SK-N-SH (cell line): ENCODE results near the gene ASIC4.

Experiments used
- EP300 ChIP-seq, 2 experiments: IDR thresholded peaks; 2 replicates each; pipeline versions ENCODE4 v1.4.0 to v1.6.1; 2012; ENCODE audit warnings: borderline replicate concordance in 1 of 2, low read depth in 1 of 2, low read length in 1 of 2
- JUND ChIP-seq: IDR thresholded peaks from 2 replicates; pipeline ENCODE4 v1.4.0; 2012
- MEF2A ChIP-seq: IDR thresholded peaks from 2 replicates; pipeline ENCODE4 v1.4.0; 2012; ENCODE audit warnings: low read depth, borderline replicate concordance
- MXI1 ChIP-seq: IDR thresholded peaks from 2 replicates; pipeline ENCODE4 v1.6.1; 2012; ENCODE audit warnings: mild to moderate bottlenecking, low read depth, low read length, improper control_type of control experiment
- POLR2AphosphoS5 ChIP-seq: IDR thresholded peaks from 2 replicates; pipeline ENCODE4 v1.6.1; 2012; ENCODE audit warnings: low read depth, low read length
- REST ChIP-seq: IDR thresholded peaks from 2 replicates; pipeline ENCODE4 v1.6.1; 2012; ENCODE audit warnings: mild to moderate bottlenecking, low read depth, low read length, moderate library complexity
- SIN3A ChIP-seq: IDR thresholded peaks from 2 replicates; pipeline ENCODE4 v1.6.1; 2012; ENCODE audit warnings: low read depth, mild to moderate bottlenecking, low read length, moderate library complexity, borderline replicate concordance
- TAF1 ChIP-seq: IDR thresholded peaks from 2 replicates; pipeline ENCODE4 v1.6.1; 2012; ENCODE audit warnings: low read depth, mild to moderate bottlenecking, low read length, moderate library complexity, borderline replicate concordance
- TEAD4 ChIP-seq: IDR thresholded peaks from 2 replicates; pipeline ENCODE4 v1.4.0; 2012; ENCODE audit warnings: mild to moderate bottlenecking, borderline replicate concordance; ENCODE audit not compliant: insufficient read depth
- USF2 ChIP-seq: fragments of 150-350 bp; IDR thresholded peaks from 2 replicates; pipeline ENCODE4 v1.6.1; 2017; ENCODE audit warnings: antibody characterized with exemption, low read length, low read depth, borderline replicate concordance
- TF ChIP-seq, protein P1 (sequence below): fragments of 200-600 bp; sonication (generic); IDR thresholded peaks from 2 replicates; pipeline ENCODE4 v1.6.1; 2017; ENCODE audit warnings: antibody characterized with exemption, mild to moderate bottlenecking, moderate library complexity
- TF ChIP-seq, protein P2 (sequence below): fragments of 150-350 bp; IDR thresholded peaks from 2 replicates; pipeline ENCODE4 v1.6.1; 2016; ENCODE audit warnings: mild to moderate bottlenecking, low read depth, low read length

DNA sequence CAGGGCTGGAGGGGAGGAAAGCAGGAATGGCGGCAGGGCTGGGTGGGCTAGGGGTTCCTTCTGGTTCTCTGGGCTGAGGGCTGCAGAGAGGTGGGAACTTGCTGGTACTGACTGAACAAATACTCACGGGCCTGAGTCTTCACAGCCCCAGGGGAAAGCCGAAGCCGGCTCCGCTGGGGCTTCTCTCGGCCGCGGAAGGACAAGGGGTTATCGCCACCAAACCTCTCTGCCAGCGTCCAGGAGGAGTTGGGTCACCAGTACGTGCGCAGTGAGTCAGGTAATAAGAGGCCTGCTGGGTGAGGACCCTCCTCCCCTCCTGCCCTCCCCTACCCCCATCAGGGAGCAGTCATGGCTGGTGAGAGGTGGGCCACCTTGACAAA, 29.1 kb upstream of the ASIC4 start:
- TF ChIP-seq, protein P1, sequence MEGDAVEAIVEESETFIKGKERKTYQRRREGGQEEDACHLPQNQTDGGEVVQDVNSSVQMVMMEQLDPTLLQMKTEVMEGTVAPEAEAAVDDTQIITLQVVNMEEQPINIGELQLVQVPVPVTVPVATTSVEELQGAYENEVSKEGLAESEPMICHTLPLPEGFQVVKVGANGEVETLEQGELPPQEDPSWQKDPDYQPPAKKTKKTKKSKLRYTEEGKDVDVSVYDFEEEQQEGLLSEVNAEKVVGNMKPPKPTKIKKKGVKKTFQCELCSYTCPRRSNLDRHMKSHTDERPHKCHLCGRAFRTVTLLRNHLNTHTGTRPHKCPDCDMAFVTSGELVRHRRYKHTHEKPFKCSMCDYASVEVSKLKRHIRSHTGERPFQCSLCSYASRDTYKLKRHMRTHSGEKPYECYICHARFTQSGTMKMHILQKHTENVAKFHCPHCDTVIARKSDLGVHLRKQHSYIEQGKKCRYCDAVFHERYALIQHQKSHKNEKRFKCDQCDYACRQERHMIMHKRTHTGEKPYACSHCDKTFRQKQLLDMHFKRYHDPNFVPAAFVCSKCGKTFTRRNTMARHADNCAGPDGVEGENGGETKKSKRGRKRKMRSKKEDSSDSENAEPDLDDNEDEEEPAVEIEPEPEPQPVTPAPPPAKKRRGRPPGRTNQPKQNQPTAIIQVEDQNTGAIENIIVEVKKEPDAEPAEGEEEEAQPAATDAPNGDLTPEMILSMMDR, result no peak
- TF ChIP-seq MXI1 (no peak), JUND (no peak), MEF2A (no peak), USF2 (no peak), TAF1 (no peak), TEAD4 (no peak), REST (no peak), SIN3A (no peak), POLR2AphosphoS5 (no peak), EP300 (IDR thresholded peaks at IDR 0.05; ENCODE audit: borderline replicate concordance in 1 of 2, low read depth in 1 of 2, low read length in 1 of 2) (no peak)
- TF ChIP-seq, protein P2, sequence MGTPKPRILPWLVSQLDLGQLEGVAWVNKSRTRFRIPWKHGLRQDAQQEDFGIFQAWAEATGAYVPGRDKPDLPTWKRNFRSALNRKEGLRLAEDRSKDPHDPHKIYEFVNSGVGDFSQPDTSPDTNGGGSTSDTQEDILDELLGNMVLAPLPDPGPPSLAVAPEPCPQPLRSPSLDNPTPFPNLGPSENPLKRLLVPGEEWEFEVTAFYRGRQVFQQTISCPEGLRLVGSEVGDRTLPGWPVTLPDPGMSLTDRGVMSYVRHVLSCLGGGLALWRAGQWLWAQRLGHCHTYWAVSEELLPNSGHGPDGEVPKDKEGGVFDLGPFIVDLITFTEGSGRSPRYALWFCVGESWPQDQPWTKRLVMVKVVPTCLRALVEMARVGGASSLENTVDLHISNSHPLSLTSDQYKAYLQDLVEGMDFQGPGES, result no peak
